Activated T-cell treated with anti-CD3 and anti-CD28 coated beads, Interleukin-2, amount 50 U/mL, for 4 hours (primary cell): Measurements from ENCODE around the gene RFWD3. TPM values are rescaled to one million over a fixed set of nuclear protein-coding genes. Genes with fewer than 3 reads are reported as not detected.

Experiments used
- ATAC-seq, 2 donors: fragments of 200-7000 bp; cut with Tn5 transposase; one replicate each; pipeline ENCODE4 v1.10.0; 2021
- DNase-seq: peaks from one replicate; pipeline ENCODE4 v3.0.0-alpha.2; 2020
- H3K27me3 Mint-ChIP-seq: one replicate; pipeline ENCODE4 v1.8.0; 2021; ENCODE audit warnings: low read depth, mixed read lengths
- H3K36me3 Mint-ChIP-seq: one replicate; pipeline ENCODE4 v1.8.0; 2022; ENCODE audit warnings: mixed read lengths; ENCODE audit not compliant: insufficient read depth
- H3K4me1 Mint-ChIP-seq: one replicate; pipeline ENCODE4 v1.8.0; 2021; ENCODE audit warnings: low read depth, mixed read lengths
- H3K4me3 Mint-ChIP-seq: one replicate; pipeline ENCODE4 v1.8.0; 2021; ENCODE audit warnings: mild to moderate bottlenecking, moderate library complexity, mixed read lengths
- H3K9me3 Mint-ChIP-seq: one replicate; pipeline ENCODE4 v1.8.0; 2021; ENCODE audit warnings: mixed read lengths
- total RNA-seq, 3 donors: library from RNA; stranded (reverse); gene quantifications; one replicate each; pipeline ENCODE4 v1.2.1, GENCODE V29; 2021

RFWD3 gene
- total RNA-seq, 3 donors from 2014 or later: 70.8 to 97.0 (median 76.3) TPM

GRCh38 chr16:74623214-74623838, 43.4 kb downstream of the RFWD3 start:
- H3K4me3 Mint-ChIP-seq: no peak overlapping the region
- ATAC-seq (peak in 1 of 2 donors; percentile 23), DNase-seq (no peak)
- peaks cover 24% of the 10 kb centered on the region for H3K4me1 Mint-ChIP-seq
- no peaks in the 10 kb centered on the region for H3K9me3 Mint-ChIP-seq
- H3K36me3 Mint-ChIP-seq: peaks cover 45% of the 10 kb centered on the region
- no peaks in the 10 kb centered on the region for H3K27me3 Mint-ChIP-seq

DNA sequence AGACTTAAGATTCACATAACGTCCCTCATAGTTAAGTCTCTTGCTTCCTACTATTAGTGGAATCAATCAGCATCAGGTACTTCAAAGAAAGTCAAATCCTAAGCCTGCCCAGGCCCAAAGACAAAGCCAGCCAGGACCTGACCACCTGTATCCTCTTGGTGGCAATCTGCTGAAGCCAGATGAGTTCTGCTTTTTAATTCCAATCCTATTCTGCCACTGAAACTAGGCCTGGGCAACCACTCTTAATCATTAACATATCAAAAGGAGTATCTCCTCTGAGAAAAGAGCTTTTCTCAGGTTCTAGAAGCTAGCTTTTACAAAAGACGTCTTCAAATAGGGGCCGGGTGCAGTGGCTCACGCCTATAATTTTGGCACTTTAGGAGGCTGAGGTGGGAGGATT, 44.7 kb downstream of the RFWD3 start:
- ATAC-seq (no peak), DNase-seq (no peak)
- no peaks in the 10 kb centered on the region for H3K27me3 Mint-ChIP-seq
- no peak overlapping the region for H3K4me3 Mint-ChIP-seq
- H3K36me3 Mint-ChIP-seq: peaks cover 43% of the 10 kb centered on the region
- H3K9me3 Mint-ChIP-seq: no peaks in the 10 kb centered on the region
- H3K4me1 Mint-ChIP-seq: peaks cover 25% of the 10 kb centered on the region

GRCh38 chr16:74617206-74617788, 49.4 kb downstream of the RFWD3 start:
- H3K27me3 Mint-ChIP-seq: no peaks in the 10 kb centered on the region
- DNase-seq: no peak
- peaks cover 10% of the 10 kb centered on the region for H3K4me1 Mint-ChIP-seq
- no peak overlapping the region for H3K4me3 Mint-ChIP-seq
- peaks cover 16% of the 10 kb centered on the region for H3K36me3 Mint-ChIP-seq
- ATAC-seq: peak in 1 of 2 donors; percentile 40
- no peaks in the 10 kb centered on the region for H3K9me3 Mint-ChIP-seq

- H3K9me3 Mint-ChIP-seq: no peaks in the 10 kb centered on the region
- no peaks in the 10 kb centered on the region for H3K27me3 Mint-ChIP-seq
- H3K4me1 Mint-ChIP-seq: peaks cover 25% of the 10 kb centered on the region
- peaks cover 4% of the 10 kb centered on the region for H3K36me3 Mint-ChIP-seq
- DNase-seq (no peak), ATAC-seq (no peak)
- no peak overlapping the region for H3K4me3 Mint-ChIP-seq
Observed at GRCh38 chr16:74611721-74612120, 55.0 kb downstream of the RFWD3 start.

- H3K36me3 Mint-ChIP-seq: peaks cover 2% of the 10 kb centered on the region
- peaks cover 44% of the 10 kb centered on the region for H3K4me1 Mint-ChIP-seq
- H3K4me3 Mint-ChIP-seq: peak overlapping the region; percentile 38
- H3K27me3 Mint-ChIP-seq: no peaks in the 10 kb centered on the region
- H3K9me3 Mint-ChIP-seq: no peaks in the 10 kb centered on the region
- ATAC-seq: no peak
- peak; percentile 17 for DNase-seq
Observed at GRCh38 chr16:74608944-74609343, 57.7 kb downstream of the RFWD3 start.

GRCh38 chr16:74608381-74608780, 58.3 kb downstream of the RFWD3 start:
- Mint-ChIP-seq H3K4me3 (peak overlapping the region; percentile 96), H3K27me3 (no peaks in the 10 kb centered on the region), H3K4me1 (peaks cover 50% of the 10 kb centered on the region), H3K36me3 (peaks cover 2% of the 10 kb centered on the region), H3K9me3 (no peaks in the 10 kb centered on the region)
- DNase-seq (no peak), ATAC-seq (no peak)

- DNase-seq (no peak), ATAC-seq (no peak)
- Mint-ChIP-seq H3K9me3 (no peaks in the 10 kb centered on the region), H3K4me3 (peak overlapping the region; percentile 96), H3K4me1 (peaks cover 52% of the 10 kb centered on the region), H3K27me3 (no peaks in the 10 kb centered on the region), H3K36me3 (peaks cover 2% of the 10 kb centered on the region)
Observed at GRCh38 chr16:74607962-74608356, 58.7 kb downstream of the RFWD3 start.

GRCh38 chr16:74607310-74607961, 59.2 kb downstream of the RFWD3 start:
- H3K9me3 Mint-ChIP-seq: no peaks in the 10 kb centered on the region
- H3K4me1 Mint-ChIP-seq: peaks cover 56% of the 10 kb centered on the region
- no peaks in the 10 kb centered on the region for H3K27me3 Mint-ChIP-seq
- DNase-seq (no peak), ATAC-seq (no peak)
- H3K36me3 Mint-ChIP-seq: peaks cover 2% of the 10 kb centered on the region
- H3K4me3 Mint-ChIP-seq: peak overlapping the region; percentile 96

GRCh38 chr16:74606521-74607309, 60.0 kb downstream of the RFWD3 start, which contains the start of gene GLG1:
Gene GLG1 (minus strand): TSS chr16:74607114. CDS start chr16:74607094, 20 bp downstream.
- Mint-ChIP-seq H3K36me3 (peaks cover 2% of the 10 kb centered on the region), H3K4me1 (peaks cover 60% of the 10 kb centered on the region), H3K27me3 (no peaks in the 10 kb centered on the region), H3K4me3 (peak within 1 kb of the TSS; percentile 96), H3K9me3 (no peaks in the 10 kb centered on the region)
- ATAC-seq (peak; percentile 93 to 95), DNase-seq (peak; percentile 86)

- Mint-ChIP-seq H3K4me1 (peaks cover 68% of the 10 kb centered on the region), H3K4me3 (peak overlapping the region; percentile 96), H3K27me3 (no peaks in the 10 kb centered on the region), H3K36me3 (peaks cover 2% of the 10 kb centered on the region), H3K9me3 (no peaks in the 10 kb centered on the region)
- DNase-seq (no peak), ATAC-seq (no peak)
Observed at GRCh38 chr16:74605746-74606520, 60.7 kb downstream of the RFWD3 start.

GRCh38 chr16:74605332-74605731, 61.3 kb downstream of the RFWD3 start:
- no peak for DNase-seq
- H3K27me3 Mint-ChIP-seq: no peaks in the 10 kb centered on the region
- peaks cover 72% of the 10 kb centered on the region for H3K4me1 Mint-ChIP-seq
- peaks cover 2% of the 10 kb centered on the region for H3K36me3 Mint-ChIP-seq
- H3K4me3 Mint-ChIP-seq: peak overlapping the region; percentile 96
- no peak for ATAC-seq
- H3K9me3 Mint-ChIP-seq: no peaks in the 10 kb centered on the region

DNA sequence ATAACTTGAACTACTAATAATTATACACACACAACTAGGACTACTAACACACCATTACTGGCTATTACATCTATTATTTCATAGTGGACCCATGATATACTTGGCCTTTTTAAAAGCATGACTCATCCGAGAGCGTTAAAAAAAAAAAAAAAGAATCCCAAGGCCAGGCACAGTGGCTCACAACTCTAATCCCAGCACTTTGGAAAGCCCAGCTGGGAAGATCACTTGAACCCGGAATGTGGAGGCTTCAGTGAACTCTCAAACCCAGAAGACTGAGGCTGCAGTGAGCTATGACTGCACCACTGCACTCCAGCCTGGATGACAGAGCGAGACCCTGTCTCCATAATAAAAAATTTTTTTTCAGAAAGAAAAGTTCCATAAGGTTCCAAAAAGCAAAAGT, 62.8 kb downstream of the RFWD3 start:
- Mint-ChIP-seq H3K4me3 (peak overlapping the region; percentile 96), H3K9me3 (no peaks in the 10 kb centered on the region), H3K27me3 (no peaks in the 10 kb centered on the region), H3K4me1 (peaks cover 78% of the 10 kb centered on the region), H3K36me3 (peaks cover 3% of the 10 kb centered on the region)
- no peak for DNase-seq
- ATAC-seq: no peak

DNA sequence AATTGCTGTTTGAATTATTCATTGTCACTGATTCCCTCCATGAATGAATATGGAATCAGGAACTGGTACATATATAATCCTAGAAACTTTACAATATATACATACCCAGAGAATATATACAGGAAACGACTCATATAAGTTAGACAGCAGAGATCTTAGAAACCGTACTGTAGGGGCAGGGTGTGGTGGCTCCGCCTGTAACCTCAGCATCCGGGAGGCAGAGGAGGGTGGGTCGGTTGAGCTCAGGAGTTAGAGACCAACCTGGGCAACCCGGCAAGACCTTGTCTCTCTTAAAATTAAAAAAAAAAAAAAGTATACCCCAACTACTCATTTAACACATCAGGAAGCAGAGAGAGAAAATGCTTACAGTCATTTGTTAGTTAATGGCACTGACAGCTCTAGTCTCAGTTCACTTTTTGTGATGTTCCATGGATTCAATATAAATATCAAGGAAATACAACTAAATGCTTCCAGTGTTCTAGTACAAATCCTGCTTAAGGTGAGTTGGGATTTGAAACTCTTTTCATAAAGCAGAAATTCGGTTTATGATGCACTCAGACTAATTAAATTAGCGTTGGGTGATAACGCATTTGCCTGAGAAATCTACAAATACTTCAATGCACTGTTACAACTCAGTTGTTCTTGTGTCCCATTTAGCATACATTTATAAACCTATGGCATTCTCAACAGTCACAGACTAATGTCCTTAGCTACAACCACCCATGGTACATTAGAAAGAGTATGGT, 65.4 kb downstream of the RFWD3 start:
- peak overlapping the region; percentile 59 for H3K4me3 Mint-ChIP-seq
- DNase-seq (peak; percentile 38), ATAC-seq (peak; percentile 90)
- H3K4me1 Mint-ChIP-seq: peaks cover 74% of the 10 kb centered on the region
- H3K9me3 Mint-ChIP-seq: no peaks in the 10 kb centered on the region
- H3K36me3 Mint-ChIP-seq: peaks cover 6% of the 10 kb centered on the region
- H3K27me3 Mint-ChIP-seq: no peaks in the 10 kb centered on the region
